H9 (cell line): ENCODE data around the gene GP1BB. TPM values are rescaled to one million over a fixed set of nuclear protein-coding genes. Genes with fewer than 3 reads are reported as not detected.

Experiments
- DNase-seq: peaks from one replicate; pipeline ENCODE4 v3.0.0-alpha.2; 2017
- H2AFZ ChIP-seq: one replicate; pipeline ENCODE4 v1.6.1; 2013; ENCODE audit warnings: mild to moderate bottlenecking, low read length, control low read depth, moderate library complexity
- H2AK5ac ChIP-seq: 2 replicates; pipeline ENCODE4 v1.6.1; 2013; ENCODE audit warnings: low read length, control low read depth, mixed read lengths; ENCODE audit not compliant: insufficient read length
- H2BK120ac ChIP-seq: one replicate; pipeline ENCODE4 v1.6.1; 2013; ENCODE audit warnings: low read depth, mild to moderate bottlenecking, low read length, control low read depth, inconsistent platforms; ENCODE audit not compliant: poor library complexity, severe bottlenecking
- H2BK12ac ChIP-seq: 2 replicates; pipeline ENCODE4 v1.6.1; 2013; ENCODE audit warnings: low read length, control low read depth, mixed read lengths, low read depth; ENCODE audit not compliant: insufficient read length
- H2BK15ac ChIP-seq: 2 replicates; pipeline ENCODE4 v1.6.1; 2013; ENCODE audit warnings: low read depth, low read length, control low read depth
- H2BK20ac ChIP-seq: one replicate; pipeline ENCODE4 v1.6.1; 2013; ENCODE audit warnings: low read depth, mild to moderate bottlenecking, low read length, control low read depth, inconsistent platforms; ENCODE audit not compliant: poor library complexity, severe bottlenecking
- H2BK5ac ChIP-seq: 2 replicates; pipeline ENCODE4 v1.6.1; 2013; ENCODE audit warnings: low read length, control low read depth, mixed read lengths; ENCODE audit not compliant: insufficient read length
- H3K14ac ChIP-seq: 2 replicates; pipeline ENCODE4 v1.6.1; 2013; ENCODE audit warnings: low read length, control low read depth; ENCODE audit not compliant: insufficient read depth
- H3K18ac ChIP-seq: 2 replicates; pipeline ENCODE4 v1.6.1; 2013; ENCODE audit warnings: low read depth, mild to moderate bottlenecking, mixed read lengths, low read length, control low read depth; ENCODE audit not compliant: insufficient read length
- H3K23ac ChIP-seq: 2 replicates; pipeline ENCODE4 v1.6.1; 2013; ENCODE audit warnings: low read length, control low read depth, mixed read lengths, low read depth; ENCODE audit not compliant: insufficient read length
- H3K23me2 ChIP-seq: 2 replicates; pipeline ENCODE4 v1.6.1; 2013; ENCODE audit warnings: low read depth, mild to moderate bottlenecking, mixed read lengths, low read length, control low read depth; ENCODE audit not compliant: insufficient read length, poor library complexity, severe bottlenecking
- H3K27ac ChIP-seq: 2 replicates; pipeline ENCODE4 v1.5.1; 2013; ENCODE audit warnings: low read length, control low read depth, mixed read lengths, low read depth; ENCODE audit not compliant: insufficient read length
- H3K27me3 ChIP-seq: 2 replicates; pipeline ENCODE4 v1.6.1; 2013; ENCODE audit warnings: low read length, control low read depth, inconsistent platforms; ENCODE audit not compliant: insufficient read depth
- H3K4ac ChIP-seq: 2 replicates; pipeline ENCODE4 v1.6.1; 2013; ENCODE audit warnings: low read depth, mild to moderate bottlenecking, control low read depth, inconsistent platforms, low read length, moderate library complexity
- H3K4me1 ChIP-seq: 2 replicates; pipeline ENCODE4 v1.6.1; 2013; ENCODE audit warnings: low read length, control low read depth, inconsistent platforms; ENCODE audit not compliant: insufficient read depth
- H3K4me2 ChIP-seq: 2 replicates; pipeline ENCODE4 v1.6.1; 2013; ENCODE audit warnings: low read length, control low read depth, mixed read lengths; ENCODE audit not compliant: insufficient read length, insufficient read depth
- H3K56ac ChIP-seq: 2 replicates; pipeline ENCODE4 v1.6.1; 2013; ENCODE audit warnings: low read depth, mild to moderate bottlenecking, mixed read lengths, low read length, control low read depth; ENCODE audit not compliant: insufficient read length
- H3K79me1 ChIP-seq: 2 replicates; pipeline ENCODE4 v1.6.1; 2013; ENCODE audit warnings: low read depth, mild to moderate bottlenecking, moderate library complexity, low read length, control low read depth, inconsistent platforms; ENCODE audit not compliant: insufficient read depth, poor library complexity, severe bottlenecking
- H3K79me2 ChIP-seq: 2 replicates; pipeline ENCODE4 v1.6.1; 2013; ENCODE audit warnings: low read length, control low read depth, inconsistent platforms; ENCODE audit not compliant: insufficient read depth
- H3K9ac ChIP-seq: 2 replicates; pipeline ENCODE4 v1.6.1; 2013; ENCODE audit warnings: low read length, control low read depth, mixed read lengths; ENCODE audit not compliant: insufficient read length; ENCODE audit errors: extremely low read depth
- H3K9me3 ChIP-seq: one replicate; pipeline ENCODE4 v1.6.1; 2013; ENCODE audit warnings: low read depth, low read length, inconsistent platforms; ENCODE audit not compliant: control insufficient read depth
- H3T11ph ChIP-seq: one replicate; pipeline ENCODE4 v1.6.1; 2013; ENCODE audit warnings: mild to moderate bottlenecking, low read length, control low read depth, inconsistent platforms
- H4K20me1 ChIP-seq: one replicate; pipeline ENCODE4 v1.6.1; 2013; ENCODE audit not compliant: control insufficient read depth, insufficient read length, insufficient read depth
- H4K5ac ChIP-seq: 2 replicates; pipeline ENCODE4 v1.6.1; 2013; ENCODE audit warnings: low read depth, mild to moderate bottlenecking, mixed read lengths, low read length, control low read depth; ENCODE audit not compliant: insufficient read length
- H4K8ac ChIP-seq: replicated peaks from 2 replicates; pipeline ENCODE4 v1.6.1; 2013; ENCODE audit warnings: low read length, control low read depth, mixed read lengths, low read depth; ENCODE audit not compliant: insufficient read length
- H4K91ac ChIP-seq: 2 replicates; pipeline ENCODE4 v1.6.1; 2013; ENCODE audit warnings: low read depth, mild to moderate bottlenecking, moderate library complexity, mixed read lengths, low read length, control low read depth; ENCODE audit not compliant: insufficient read length
- H3K27ac Mint-ChIP-seq, 3 experiments: 2 replicates in 2 of 3; 3 replicates in 1 of 3; pipeline ENCODE4 v1.8.0; 2020 to 2021; ENCODE audit warnings: mixed read lengths in 3 of 3, mild to moderate bottlenecking in 1 of 3, moderate library complexity in 1 of 3
- H3K27me3 Mint-ChIP-seq: 2 replicates; pipeline ENCODE4 v1.8.0; 2021; ENCODE audit warnings: low read depth, mild to moderate bottlenecking, moderate library complexity, mixed read lengths
- H3K36me3 Mint-ChIP-seq, 3 experiments: 2 replicates in 2 of 3; 3 replicates in 1 of 3; pipeline ENCODE4 v1.8.0; 2020 to 2021; ENCODE audit warnings: low read depth in 3 of 3, mixed read lengths in 3 of 3; ENCODE audit not compliant: insufficient read depth in 1 of 3
- H3K4me1 Mint-ChIP-seq, 2 experiments: 2 replicates each; pipeline ENCODE4 v1.8.0; 2020; ENCODE audit warnings: mixed read lengths in 2 of 2
- H3K4me3 Mint-ChIP-seq, 2 experiments: 2 replicates in 1 of 2; 3 replicates in 1 of 2; pipeline ENCODE4 v1.8.0; 2020 to 2021; ENCODE audit warnings: mild to moderate bottlenecking in 2 of 2, mixed read lengths in 2 of 2, moderate library complexity in 1 of 2
- H3K9me3 Mint-ChIP-seq, 2 experiments: 2 replicates in 1 of 2; 3 replicates in 1 of 2; pipeline ENCODE4 v1.8.0; 2020; ENCODE audit warnings: mild to moderate bottlenecking in 2 of 2, mixed read lengths in 2 of 2, moderate library complexity in 1 of 2
- CTCF ChIP-seq: fragments of 200-600 bp; sonication (generic); conservative IDR thresholded peaks from 3 replicates; pipeline ENCODE4 v1.8.0; 2021; ENCODE audit warnings: antibody characterized with exemption, mild to moderate bottlenecking
- WGBS: extraction: QIAGEN DNeasy Blood & Tissue Kit; methylation state at CpG from one replicate; pipeline ENCODE4 v1.1.7; 2013; ENCODE audit warnings: missing lambda C conversion rate, low lambda C conversion rate, mixed read lengths; ENCODE audit not compliant: insufficient read length; ENCODE audit errors: extremely low coverage; 5-methylcytosine and 5-hydroxymethylcytosine counted together
- total RNA-seq: library from RNA; stranded (reverse); gene quantifications from 2 replicates; pipeline ENCODE4 v1.2.1, GENCODE V29; 2021

The GP1BB gene
- total RNA-seq, 1 experiment from 2014 or later, result 3.4 TPM

- WGBS, result no CpG with 5 or more reads among the region's 13 CpGs
- Histone ChIP-seq H3K79me1 (no peaks in the 10 kb centered on the region), H2AK5ac (no peak overlapping the region), H4K8ac (no peak overlapping the region), H3K27ac (no peak overlapping the region), H2BK120ac (no peak overlapping the region), H3K4ac (no peak overlapping the region), H3K23me2 (no peaks in the 10 kb centered on the region), H3K56ac (no peak overlapping the region), H3K23ac (no peak overlapping the region), H2BK15ac (no peak overlapping the region), H3K9ac (no peak overlapping the region), H3T11ph (no peak overlapping the region), H4K20me1 (no peaks in the 10 kb centered on the region), H3K27me3 (no peaks in the 10 kb centered on the region), H2BK20ac (no peak overlapping the region), H3K79me2 (no peaks in the 10 kb centered on the region), H3K4me2 (no peak overlapping the region), H2BK12ac (no peak overlapping the region), H2BK5ac (no peak overlapping the region), H4K5ac (no peak overlapping the region), H3K14ac (no peak overlapping the region), H4K91ac (no peak overlapping the region), H3K9me3 (no peaks in the 10 kb centered on the region), H3K18ac (no peak overlapping the region), H2AFZ (no peak overlapping the region), H3K4me1 (no peaks in the 10 kb centered on the region)
- Mint-ChIP-seq H3K36me3 (no peaks in the 10 kb centered on the region), H3K9me3 (no peaks in the 10 kb centered on the region; a peak in 1 of 5 replicates), H3K4me1 (peaks cover 7 to 8% of the 10 kb centered on the region in 2 experiments), H3K27ac (no peak overlapping the region), H3K4me3 (no peak overlapping the region), H3K27me3 (peaks cover 12% of the 10 kb centered on the region)
- TF ChIP-seq CTCF, result no peak
- DNase-seq, result no peak
These were observed 21.1 kb downstream of the GP1BB start for GRCh38 chr22:19744350-19745006.
